Gastroesophageal sphincter (tissue), 3 donors: Measurements from ENCODE around the gene NOX3.

Source experiments
- CTCF ChIP-seq, 4 experiments: fragments of 200-600 bp in 2 of 4; fragments of 450-650 bp in 2 of 4; sonication (generic) in 1 of 4; IDR thresholded peaks; one replicate each; pipeline ENCODE4 v1.5.1; 2017 to 2019; ENCODE audit warnings: antibody characterized with exemption in 4 of 4, mild to moderate bottlenecking in 2 of 4, moderate library complexity in 2 of 4
- EP300 ChIP-seq: sonication (generic); formaldehyde crosslinking; IDR thresholded peaks from one replicate; pipeline ENCODE4 v1.6.1; 2017; ENCODE audit warnings: antibody characterized with exemption, mild to moderate bottlenecking
- POLR2AphosphoS5 ChIP-seq: sonication (generic); formaldehyde crosslinking; IDR thresholded peaks from one replicate; pipeline ENCODE4 v1.6.1; 2017; ENCODE audit warnings: antibody characterized with exemption

GRCh38 chr6:155504848-155505607, 49.4 kb upstream of the NOX3 start:
- TF ChIP-seq POLR2AphosphoS5 (no peak), CTCF (IDR thresholded peaks at IDR 0.05) (no peak), EP300 (no peak)
